Transverse colon (tissue), 3 donors: ENCODE measurements around the gene STRA6.

Source experiments
- EP300 ChIP-seq: sonication (generic); formaldehyde crosslinking; IDR thresholded peaks from one replicate; pipeline ENCODE4 v1.6.1; 2017; ENCODE audit warnings: antibody characterized with exemption, low read depth
- POLR2A ChIP-seq: fragments of 450-650 bp; IDR thresholded peaks from one replicate; pipeline ENCODE4 v1.6.1; 2016; ENCODE audit warnings: antibody characterized with exemption, mild to moderate bottlenecking, moderate library complexity
- TF ChIP-seq, protein P1 (sequence below), 5 experiments: fragments of 200-600 bp in 3 of 5; fragments of 450-650 bp in 2 of 5; sonication (generic) in 3 of 5; IDR thresholded peaks; 1 replicate in 2 of 5; 2 replicates in 3 of 5; pipeline ENCODE4 v1.5.1; 2016 to 2017; ENCODE audit warnings: antibody characterized with exemption in 5 of 5, inconsistent platforms in 3 of 5, mild to moderate bottlenecking in 2 of 5, moderate library complexity in 1 of 5

- TF ChIP-seq, protein P1, sequence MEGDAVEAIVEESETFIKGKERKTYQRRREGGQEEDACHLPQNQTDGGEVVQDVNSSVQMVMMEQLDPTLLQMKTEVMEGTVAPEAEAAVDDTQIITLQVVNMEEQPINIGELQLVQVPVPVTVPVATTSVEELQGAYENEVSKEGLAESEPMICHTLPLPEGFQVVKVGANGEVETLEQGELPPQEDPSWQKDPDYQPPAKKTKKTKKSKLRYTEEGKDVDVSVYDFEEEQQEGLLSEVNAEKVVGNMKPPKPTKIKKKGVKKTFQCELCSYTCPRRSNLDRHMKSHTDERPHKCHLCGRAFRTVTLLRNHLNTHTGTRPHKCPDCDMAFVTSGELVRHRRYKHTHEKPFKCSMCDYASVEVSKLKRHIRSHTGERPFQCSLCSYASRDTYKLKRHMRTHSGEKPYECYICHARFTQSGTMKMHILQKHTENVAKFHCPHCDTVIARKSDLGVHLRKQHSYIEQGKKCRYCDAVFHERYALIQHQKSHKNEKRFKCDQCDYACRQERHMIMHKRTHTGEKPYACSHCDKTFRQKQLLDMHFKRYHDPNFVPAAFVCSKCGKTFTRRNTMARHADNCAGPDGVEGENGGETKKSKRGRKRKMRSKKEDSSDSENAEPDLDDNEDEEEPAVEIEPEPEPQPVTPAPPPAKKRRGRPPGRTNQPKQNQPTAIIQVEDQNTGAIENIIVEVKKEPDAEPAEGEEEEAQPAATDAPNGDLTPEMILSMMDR (IDR thresholded peaks at IDR 0.05), result no peak
- no peak for TF ChIP-seq POLR2A
- TF ChIP-seq EP300, result no peak
Measured at GRCh38 chr15:74200412-74200815, 2.2 kb downstream of the STRA6 start.
